Bronchial epithelial cell (primary cell): ENCODE data around the gene FOXO3. TPM values are rescaled to one million over a fixed set of nuclear protein-coding genes. Genes with fewer than 3 reads are reported as not detected.
"Not testable (repeated sequence)": the region's sequence is repeated elsewhere in the genome, so short reads cannot be mapped to it uniquely, and the experiment has no call there.

ENCODE experiments used
- DNase-seq: peaks from one replicate; pipeline ENCODE4 v3.0.0-alpha.2; 2010; ENCODE audit warnings: low read depth
- FAIRE-seq: peaks from 2 replicates; lab custom pipeline; 2011; peaks lifted over from hg19 to GRCh38; lab: Jason Lieb, UNC
- H3K27me3 ChIP-seq: 2 replicates; pipeline ENCODE4 v1.5.1; 2011; ENCODE audit warnings: low read length; ENCODE audit not compliant: control insufficient read depth, insufficient read depth
- H3K36me3 ChIP-seq: 2 replicates; pipeline ENCODE4 v1.5.1; 2011; ENCODE audit warnings: low read length; ENCODE audit not compliant: control insufficient read depth, insufficient read depth
- H3K4me3 ChIP-seq: 2 replicates; pipeline ENCODE4 v1.5.1; 2011; ENCODE audit warnings: mild to moderate bottlenecking, low read depth, low read length, control low read depth
- CTCF ChIP-seq: IDR thresholded peaks from 2 replicates; pipeline ENCODE4 v1.5.1; 2011; ENCODE audit warnings: mild to moderate bottlenecking, moderate library complexity, low read length, control low read depth, inconsistent platforms; ENCODE audit not compliant: insufficient read depth, severe bottlenecking
- total RNA-seq: library from RNA; depleted of rRNA; stranded (reverse); fragments of >200 nt; gene quantifications from 2 replicates; pipeline ENCODE4 v1.2.1, GENCODE V29; 2014

FOXO3 gene
- total RNA-seq, 1 donor from 2014 or later, result 28.7 TPM

- DNase-seq, result no peak
Observed at GRCh38 chr6:108676555-108676954, 115.8 kb downstream of the FOXO3 start.

GRCh38 chr6:108677357-108677756 is 116.6 kb downstream of the FOXO3 start:
- TF ChIP-seq CTCF, result no peak
- peaks cover 3% of the 10 kb centered on the region for H3K36me3 ChIP-seq
- no peak overlapping the region for H3K4me3 ChIP-seq
- H3K27me3 ChIP-seq, result no peaks in the 10 kb centered on the region
- FAIRE-seq (no peak), DNase-seq (no peak)

More at GRCh38 chr6:108676555-108676954, 115.8 kb downstream of the FOXO3 start:
- peaks cover 3% of the 10 kb centered on the region for H3K36me3 ChIP-seq
- no peak overlapping the region for H3K4me3 ChIP-seq
- no peaks in the 10 kb centered on the region for H3K27me3 ChIP-seq
- no peak for FAIRE-seq
- TF ChIP-seq CTCF, result no peak

GRCh38 chr6:108677894-108678293 is 117.2 kb downstream of the FOXO3 start:
- Histone ChIP-seq H3K4me3 (no peak overlapping the region), H3K27me3 (no peaks in the 10 kb centered on the region), H3K36me3 (peaks cover 3% of the 10 kb centered on the region)
- TF ChIP-seq CTCF, result no peak
- no peak for FAIRE-seq
- no peak for DNase-seq

GRCh38 chr6:108680314-108680713 is 119.6 kb downstream of the FOXO3 start:
- H3K27me3 ChIP-seq, DNase-seq, FAIRE-seq, H3K36me3 ChIP-seq, H3K4me3 ChIP-seq: not testable (repeated sequence)

GRCh38 chr6:108681721-108682120 is 121.0 kb downstream of the FOXO3 start:
- H3K4me3 ChIP-seq, result not testable (repeated sequence)

GRCh38 chr6:108682383-108683119 is 121.8 kb downstream of the FOXO3 start:
- not testable (repeated sequence) for H3K36me3 ChIP-seq, FAIRE-seq, H3K4me3 ChIP-seq, H3K27me3 ChIP-seq, DNase-seq

More at GRCh38 chr6:108681721-108682120, 121.0 kb downstream of the FOXO3 start:
- H3K36me3 ChIP-seq, H3K27me3 ChIP-seq, DNase-seq, FAIRE-seq: not testable (repeated sequence)

- H3K27me3 ChIP-seq, DNase-seq, H3K36me3 ChIP-seq, H3K4me3 ChIP-seq, FAIRE-seq: not testable (repeated sequence)
Observed at GRCh38 chr6:108683976-108684375, 123.3 kb downstream of the FOXO3 start.

GRCh38 chr6:108684771-108685329 is 124.1 kb downstream of the FOXO3 start:
- no peaks in the 10 kb centered on the region for H3K27me3 ChIP-seq
- no peak overlapping the region for H3K4me3 ChIP-seq
- no peak for TF ChIP-seq CTCF
- peaks cover 4% of the 10 kb centered on the region for H3K36me3 ChIP-seq
- FAIRE-seq, result no peak
- no peak for DNase-seq
